Type B pancreatic cell (in vitro differentiated cells): Measurements from ENCODE around the gene EFHD1. TPM values are rescaled to one million over a fixed set of nuclear protein-coding genes. Genes with fewer than 3 reads are reported as not detected.

Experiments used
- DNase-seq: peaks from one replicate; pipeline ENCODE4 v3.0.0; 2021; ENCODE audit warnings: mixed read lengths; ENCODE audit not compliant: unreplicated experiment; ENCODE audit errors: extremely low spot score
- H3K27ac Mint-ChIP-seq: 2 replicates; pipeline ENCODE4 v1.8.0; 2021; ENCODE audit warnings: mild to moderate bottlenecking, mixed read lengths
- H3K27me3 Mint-ChIP-seq: 2 replicates; pipeline ENCODE4 v1.8.0; 2021; ENCODE audit warnings: mixed read lengths
- H3K36me3 Mint-ChIP-seq: 2 replicates; pipeline ENCODE4 v1.8.0; 2021; ENCODE audit warnings: mixed read lengths
- H3K4me1 Mint-ChIP-seq: one replicate; pipeline ENCODE4 v1.8.0; 2021; ENCODE audit warnings: mixed read lengths; ENCODE audit not compliant: unreplicated experiment
- H3K4me3 Mint-ChIP-seq: 2 replicates; pipeline ENCODE4 v1.8.0; 2021; ENCODE audit warnings: mild to moderate bottlenecking, mixed read lengths
- H3K9me3 Mint-ChIP-seq: 2 replicates; pipeline ENCODE4 v1.8.0; 2021; ENCODE audit warnings: mixed read lengths
- total RNA-seq: library from RNA; stranded (reverse); gene quantifications from 2 replicates; pipeline ENCODE4 v1.2.1, GENCODE V29; 2021; ENCODE audit warnings: low replicate concordance
- TF ChIP-seq, protein P1 (sequence below): fragments of 200-600 bp; sonication (generic); conservative IDR thresholded peaks from 2 replicates; pipeline ENCODE4 v1.5.0; 2021; ENCODE audit warnings: antibody characterized with exemption, mild to moderate bottlenecking

The EFHD1 gene
- total RNA-seq, 1 donor from 2014 or later = 6.0 TPM

DNA sequence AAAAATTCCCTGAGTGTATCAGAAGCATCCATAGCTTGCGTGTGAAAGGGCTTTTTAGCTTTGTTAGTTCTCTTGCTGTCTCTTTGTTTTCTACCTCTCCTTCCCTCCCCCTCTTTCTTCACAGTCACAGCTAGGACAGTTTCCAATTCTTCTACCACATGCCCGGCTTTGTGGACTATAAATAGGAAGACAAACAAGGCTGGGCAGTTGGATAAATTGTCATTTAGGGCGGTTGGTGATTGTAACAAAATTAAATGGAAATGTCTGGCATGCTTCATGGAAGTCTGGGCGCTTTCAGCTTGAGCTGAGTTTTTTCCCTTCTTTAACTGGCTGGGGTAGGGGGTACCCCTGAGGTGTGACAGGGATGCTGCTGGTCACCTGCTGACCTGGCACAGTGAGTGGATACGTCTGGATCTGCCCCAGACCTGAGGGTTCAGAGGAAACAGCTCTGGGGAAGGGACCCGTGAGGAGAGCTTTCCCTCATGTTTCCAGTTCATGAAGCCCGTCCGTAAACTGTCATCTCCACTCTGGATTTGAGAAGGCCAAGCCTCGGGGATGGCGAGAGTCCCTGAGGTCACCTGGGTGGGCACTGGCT is 34.7 kb downstream of the EFHD1 start:
- Mint-ChIP-seq H3K9me3 (no peaks in the 10 kb centered on the region), H3K27ac (no peak overlapping the region), H3K4me3 (no peak overlapping the region), H3K4me1 (peaks cover 4% of the 10 kb centered on the region), H3K27me3 (peaks cover 4% of the 10 kb centered on the region), H3K36me3 (peaks cover 4% of the 10 kb centered on the region)
- TF ChIP-seq, protein P1, sequence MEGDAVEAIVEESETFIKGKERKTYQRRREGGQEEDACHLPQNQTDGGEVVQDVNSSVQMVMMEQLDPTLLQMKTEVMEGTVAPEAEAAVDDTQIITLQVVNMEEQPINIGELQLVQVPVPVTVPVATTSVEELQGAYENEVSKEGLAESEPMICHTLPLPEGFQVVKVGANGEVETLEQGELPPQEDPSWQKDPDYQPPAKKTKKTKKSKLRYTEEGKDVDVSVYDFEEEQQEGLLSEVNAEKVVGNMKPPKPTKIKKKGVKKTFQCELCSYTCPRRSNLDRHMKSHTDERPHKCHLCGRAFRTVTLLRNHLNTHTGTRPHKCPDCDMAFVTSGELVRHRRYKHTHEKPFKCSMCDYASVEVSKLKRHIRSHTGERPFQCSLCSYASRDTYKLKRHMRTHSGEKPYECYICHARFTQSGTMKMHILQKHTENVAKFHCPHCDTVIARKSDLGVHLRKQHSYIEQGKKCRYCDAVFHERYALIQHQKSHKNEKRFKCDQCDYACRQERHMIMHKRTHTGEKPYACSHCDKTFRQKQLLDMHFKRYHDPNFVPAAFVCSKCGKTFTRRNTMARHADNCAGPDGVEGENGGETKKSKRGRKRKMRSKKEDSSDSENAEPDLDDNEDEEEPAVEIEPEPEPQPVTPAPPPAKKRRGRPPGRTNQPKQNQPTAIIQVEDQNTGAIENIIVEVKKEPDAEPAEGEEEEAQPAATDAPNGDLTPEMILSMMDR = no peak
- no peak for DNase-seq

DNA sequence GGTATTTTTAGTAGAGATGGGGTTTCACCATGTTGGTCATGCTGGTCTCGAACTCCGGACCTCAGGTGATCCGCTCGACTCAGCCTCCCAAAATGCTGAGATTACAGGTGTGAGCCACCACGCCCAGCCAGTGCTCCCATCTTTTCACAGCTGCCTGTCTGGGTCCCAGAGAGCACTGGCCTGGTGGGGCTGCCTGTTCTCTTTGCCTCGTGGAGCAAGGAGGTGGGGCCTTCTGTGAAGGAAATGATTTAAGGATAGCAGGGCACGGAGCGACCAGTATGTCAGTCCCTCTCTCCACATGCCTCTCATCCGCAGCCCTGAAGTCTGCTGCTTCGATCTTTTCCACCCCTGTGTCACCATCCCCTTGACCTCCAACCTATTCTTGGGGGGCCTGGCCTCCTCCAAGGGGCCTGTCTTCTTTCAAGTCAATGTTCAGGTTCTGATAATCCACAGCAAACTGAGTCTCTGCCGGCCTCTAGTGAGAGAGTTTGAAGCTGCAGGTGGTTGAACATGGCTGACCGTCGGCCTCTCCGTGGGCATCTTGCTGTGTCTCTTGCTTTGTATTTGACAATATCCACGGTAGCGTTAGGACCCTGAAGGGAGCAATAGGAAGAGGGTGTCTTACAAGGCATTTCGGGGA is 35.5 kb downstream of the EFHD1 start:
- Mint-ChIP-seq H3K36me3 (peaks cover 4% of the 10 kb centered on the region), H3K4me3 (no peak overlapping the region), H3K9me3 (no peaks in the 10 kb centered on the region), H3K27me3 (peaks cover 4% of the 10 kb centered on the region), H3K4me1 (peaks cover 4% of the 10 kb centered on the region), H3K27ac (no peak overlapping the region)
- TF ChIP-seq, protein P1 = peak; percentile 56
- no peak for DNase-seq

DNA sequence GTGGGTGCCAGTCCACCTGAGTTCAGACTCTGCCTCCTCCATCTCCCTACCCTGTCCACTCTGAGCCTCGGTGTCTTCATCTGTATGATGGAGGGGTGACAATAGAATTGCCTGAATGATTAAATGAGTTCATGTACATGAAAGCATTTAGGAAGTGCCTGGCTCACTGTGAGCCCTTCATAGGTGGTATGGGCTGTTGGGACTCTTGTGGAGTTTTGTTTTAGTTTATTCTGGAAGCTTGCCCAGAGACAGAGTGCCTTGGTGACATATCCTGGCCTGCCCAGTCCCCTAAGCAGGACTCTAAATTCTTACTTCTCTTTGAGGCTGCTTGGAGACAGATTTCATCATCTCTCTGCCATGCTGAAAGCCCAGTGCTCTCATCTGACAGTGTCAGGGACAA is 39.2 kb downstream of the EFHD1 start:
- Mint-ChIP-seq H3K36me3 (peaks cover 4% of the 10 kb centered on the region), H3K27me3 (peaks cover 4% of the 10 kb centered on the region), H3K27ac (no peak overlapping the region), H3K9me3 (no peaks in the 10 kb centered on the region), H3K4me1 (peaks cover 4% of the 10 kb centered on the region), H3K4me3 (no peak overlapping the region)
- TF ChIP-seq, protein P1 = no peak
- no peak for DNase-seq

DNA sequence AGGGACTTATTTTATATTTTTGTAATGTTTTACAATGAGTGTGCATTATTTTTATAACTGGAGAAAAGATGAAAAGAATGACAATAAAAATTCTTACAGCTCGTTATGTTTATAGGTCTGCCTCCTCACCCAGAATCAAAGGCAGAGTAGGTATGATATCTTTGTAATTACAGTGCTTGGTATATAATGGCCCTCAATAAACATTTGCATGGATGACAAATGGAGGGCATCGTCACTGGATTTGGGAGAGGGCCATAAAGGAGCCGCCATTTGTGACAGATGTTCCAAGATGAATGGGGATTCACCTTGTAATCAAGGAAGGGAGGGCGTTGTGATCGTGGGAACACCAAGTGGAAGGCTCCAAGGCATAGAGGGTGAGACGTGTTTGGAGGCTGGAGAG is 41.1 kb downstream of the EFHD1 start:
- H3K27me3 Mint-ChIP-seq = no peaks in the 10 kb centered on the region
- no peak for DNase-seq
- TF ChIP-seq, protein P1 = no peak
- no peak overlapping the region for H3K4me3 Mint-ChIP-seq
- H3K4me1 Mint-ChIP-seq = no peaks in the 10 kb centered on the region
- no peaks in the 10 kb centered on the region for H3K36me3 Mint-ChIP-seq
- no peak overlapping the region for H3K27ac Mint-ChIP-seq
- H3K9me3 Mint-ChIP-seq = no peaks in the 10 kb centered on the region

DNA sequence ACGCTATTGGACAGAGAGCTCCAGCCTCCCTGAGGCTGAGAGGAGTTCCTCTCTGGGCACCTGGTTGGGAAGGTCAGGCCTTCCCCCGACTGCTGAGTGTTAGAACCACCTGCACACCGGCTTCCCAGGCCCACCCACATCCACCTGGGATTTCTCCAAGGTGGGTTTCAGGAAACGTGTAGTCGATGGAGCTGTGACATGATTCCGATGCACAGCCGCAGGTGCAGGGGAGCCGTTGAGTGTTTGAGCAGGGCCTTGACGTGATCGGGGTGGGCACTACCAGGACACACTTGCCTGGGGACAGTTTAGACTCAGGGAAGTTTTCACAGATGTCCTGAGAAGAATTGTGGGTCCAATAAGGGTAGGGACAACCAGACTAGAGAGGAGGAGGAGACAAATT is 42.0 kb downstream of the EFHD1 start:
- TF ChIP-seq, protein P1 = no peak
- Mint-ChIP-seq H3K9me3 (no peaks in the 10 kb centered on the region), H3K27me3 (no peaks in the 10 kb centered on the region), H3K4me3 (no peak overlapping the region), H3K36me3 (no peaks in the 10 kb centered on the region), H3K27ac (no peak overlapping the region), H3K4me1 (no peaks in the 10 kb centered on the region)
- DNase-seq = no peak
